SJSA1 (cell line): ENCODE measurements around the gene MAPK11. TPM values are rescaled to one million over a fixed set of nuclear protein-coding genes. Genes with fewer than 3 reads are reported as not detected.
A peak's percentile ranks its signal among the peaks of the same experiment; 100 is the strongest.

ENCODE experiments used
- DNase-seq, 2 experiments: peaks; one replicate each; pipeline ENCODE4 v3.0.0-alpha.2; 2015 to 2020; ENCODE audit warnings: low spot score in 2 of 2, low read depth in 1 of 2
- H3K27ac ChIP-seq: fragments of 250-450 bp; sonication (Bioruptor Pico); 2 replicates; pipeline ENCODE4 v1.5.1; 2020; ENCODE audit warnings: mild to moderate bottlenecking, moderate library complexity
- H3K27me3 ChIP-seq: fragments of 250-450 bp; sonication (Bioruptor Pico); replicated peaks from 2 replicates; pipeline ENCODE4 v1.5.1; 2020; ENCODE audit warnings: mild to moderate bottlenecking, moderate library complexity
- H3K36me3 ChIP-seq: fragments of 250-450 bp; sonication (Bioruptor Pico); 2 replicates; pipeline ENCODE4 v1.5.1; 2020; ENCODE audit warnings: mild to moderate bottlenecking
- H3K4me1 ChIP-seq: fragments of 250-450 bp; sonication (Bioruptor Pico); replicated peaks from 2 replicates; pipeline ENCODE4 v1.6.1; 2021; ENCODE audit warnings: mild to moderate bottlenecking
- H3K4me3 ChIP-seq: fragments of 250-450 bp; sonication (Bioruptor Pico); 2 replicates; pipeline ENCODE4 v1.5.1; 2020; ENCODE audit warnings: mild to moderate bottlenecking
- H3K9me3 ChIP-seq: fragments of 250-450 bp; sonication (Bioruptor Pico); replicated peaks from 2 replicates; pipeline ENCODE4 v1.5.1; 2020; ENCODE audit warnings: mild to moderate bottlenecking
- total RNA-seq: library from RNA; depleted of rRNA; stranded (reverse); fragments of >200 nt; shearing (Covaris generic); gene quantifications from 2 replicates; pipeline ENCODE4 v1.2.3, GENCODE V29; 2014

MAPK11 gene
- total RNA-seq, 1 experiment from 2014 or later = 2.2 TPM

- Histone ChIP-seq H3K4me1 (peaks cover 5% of the 10 kb centered on the region), H3K4me3 (no peak overlapping the region)
- no peak for DNase-seq
Measured at GRCh38 chr22:50312371-50312770, 42.2 kb upstream of the MAPK11 start.

GRCh38 chr22:50311606-50312351, 41.6 kb upstream of the MAPK11 start:
- Histone ChIP-seq H3K36me3 (peaks cover 6% of the 10 kb centered on the region), H3K4me3 (no peak overlapping the region)
- DNase-seq = no peak

More at GRCh38 chr22:50312371-50312770, 42.2 kb upstream of the MAPK11 start:
- no peaks in the 10 kb centered on the region for H3K27me3 ChIP-seq
- no peaks in the 10 kb centered on the region for H3K9me3 ChIP-seq
- no peak overlapping the region for H3K27ac ChIP-seq
- H3K36me3 ChIP-seq = peaks cover under 1% of the 10 kb centered on the region; the same call in 1 of the 2 replicates

GRCh38 chr22:50310949-50311444, 40.8 kb upstream of the MAPK11 start:
- H3K27ac ChIP-seq = no peak overlapping the region
- H3K4me3 ChIP-seq = no peak overlapping the region
- H3K9me3 ChIP-seq = no peaks in the 10 kb centered on the region
- H3K27me3 ChIP-seq = no peaks in the 10 kb centered on the region
- H3K4me1 ChIP-seq = peaks cover 12% of the 10 kb centered on the region
- H3K36me3 ChIP-seq = peaks cover 8% of the 10 kb centered on the region
- no peak for DNase-seq

More at GRCh38 chr22:50311606-50312351, 41.6 kb upstream of the MAPK11 start:
- H3K9me3 ChIP-seq = no peaks in the 10 kb centered on the region
- no peak overlapping the region for H3K27ac ChIP-seq
- no peaks in the 10 kb centered on the region for H3K27me3 ChIP-seq
- peaks cover 7% of the 10 kb centered on the region for H3K4me1 ChIP-seq

GRCh38 chr22:50310031-50310722, 40.0 kb upstream of the MAPK11 start:
- Histone ChIP-seq H3K27ac (no peak overlapping the region), H3K9me3 (no peaks in the 10 kb centered on the region), H3K36me3 (peaks cover 11% of the 10 kb centered on the region), H3K4me1 (peaks cover 21% of the 10 kb centered on the region), H3K4me3 (no peak overlapping the region), H3K27me3 (no peaks in the 10 kb centered on the region)
- DNase-seq = no peak

- Histone ChIP-seq H3K27ac (no peak overlapping the region), H3K36me3 (peaks cover 16% of the 10 kb centered on the region), H3K9me3 (no peaks in the 10 kb centered on the region), H3K27me3 (no peaks in the 10 kb centered on the region), H3K4me1 (peaks cover 26% of the 10 kb centered on the region), H3K4me3 (no peak overlapping the region)
- no peak for DNase-seq
Measured at GRCh38 chr22:50309601-50309991, 39.4 kb upstream of the MAPK11 start.

GRCh38 chr22:50308986-50309600, 38.9 kb upstream of the MAPK11 start:
- no peak overlapping the region for H3K27ac ChIP-seq
- H3K36me3 ChIP-seq = peaks cover 18% of the 10 kb centered on the region
- no peaks in the 10 kb centered on the region for H3K9me3 ChIP-seq
- peaks cover 29% of the 10 kb centered on the region for H3K4me1 ChIP-seq
- no peak for DNase-seq
- H3K27me3 ChIP-seq = no peaks in the 10 kb centered on the region
- no peak overlapping the region for H3K4me3 ChIP-seq

GRCh38 chr22:50308597-50308935, 38.4 kb upstream of the MAPK11 start:
- no peak for DNase-seq
- Histone ChIP-seq H3K4me1 (peaks cover 31% of the 10 kb centered on the region), H3K4me3 (no peak overlapping the region), H3K27me3 (no peaks in the 10 kb centered on the region), H3K9me3 (no peaks in the 10 kb centered on the region), H3K27ac (no peak overlapping the region), H3K36me3 (peaks cover 23% of the 10 kb centered on the region)

GRCh38 chr22:50307890-50308596, 37.9 kb upstream of the MAPK11 start:
- peaks cover 29% of the 10 kb centered on the region for H3K36me3 ChIP-seq
- H3K27ac ChIP-seq = no peak overlapping the region
- no peaks in the 10 kb centered on the region for H3K27me3 ChIP-seq
- DNase-seq = no peak
- no peak overlapping the region for H3K4me3 ChIP-seq
- peaks cover 31% of the 10 kb centered on the region for H3K4me1 ChIP-seq
- H3K9me3 ChIP-seq = no peaks in the 10 kb centered on the region

- DNase-seq = peak; percentile 59 to 79
Measured at GRCh38 chr22:50306753-50307749, 36.9 kb upstream of the MAPK11 start, which contains the start of gene PLXNB2. TSS of gene PLXNB2 (minus strand) at chr22:50307646. CDS start at chr22:50290584, 17,062 bp downstream.

GRCh38 chr22:50305923-50306566, 35.9 kb upstream of the MAPK11 start:
- Histone ChIP-seq H3K27ac (peak overlapping the region; percentile 61), H3K27me3 (no peaks in the 10 kb centered on the region), H3K4me3 (peak overlapping the region; percentile 97), H3K4me1 (peaks cover 36% of the 10 kb centered on the region), H3K9me3 (no peaks in the 10 kb centered on the region), H3K36me3 (peaks cover 36% of the 10 kb centered on the region)
- peak; percentile 84 to 92 for DNase-seq

More at GRCh38 chr22:50306753-50307749, 36.9 kb upstream of the MAPK11 start, which contains the start of gene PLXNB2:
- no peaks in the 10 kb centered on the region for H3K27me3 ChIP-seq
- peaks cover 36% of the 10 kb centered on the region for H3K4me1 ChIP-seq
- H3K9me3 ChIP-seq = no peaks in the 10 kb centered on the region
- H3K4me3 ChIP-seq = peak within 1 kb of the TSS; percentile 97
- peaks cover 33% of the 10 kb centered on the region for H3K36me3 ChIP-seq
- peak within 1 kb of the TSS; percentile 61 for H3K27ac ChIP-seq

GRCh38 chr22:50305393-50305922, 35.3 kb upstream of the MAPK11 start:
- peaks cover 36% of the 10 kb centered on the region for H3K4me1 ChIP-seq
- H3K27me3 ChIP-seq = no peaks in the 10 kb centered on the region
- no peak for DNase-seq

More at GRCh38 chr22:50305393-50305922, 35.3 kb upstream of the MAPK11 start:
- H3K36me3 ChIP-seq = peaks cover 42% of the 10 kb centered on the region
- peak overlapping the region; percentile 97 for H3K4me3 ChIP-seq
- H3K9me3 ChIP-seq = no peaks in the 10 kb centered on the region
- peak overlapping the region; percentile 61 for H3K27ac ChIP-seq
